ENCODE measurements around the gene FAM20A.

Gene FAM20A

GRCh38 chr17:68608515-68609130 is 7.5 kb upstream of the FAM20A start:
- no peak for DNase-seq

DNA sequence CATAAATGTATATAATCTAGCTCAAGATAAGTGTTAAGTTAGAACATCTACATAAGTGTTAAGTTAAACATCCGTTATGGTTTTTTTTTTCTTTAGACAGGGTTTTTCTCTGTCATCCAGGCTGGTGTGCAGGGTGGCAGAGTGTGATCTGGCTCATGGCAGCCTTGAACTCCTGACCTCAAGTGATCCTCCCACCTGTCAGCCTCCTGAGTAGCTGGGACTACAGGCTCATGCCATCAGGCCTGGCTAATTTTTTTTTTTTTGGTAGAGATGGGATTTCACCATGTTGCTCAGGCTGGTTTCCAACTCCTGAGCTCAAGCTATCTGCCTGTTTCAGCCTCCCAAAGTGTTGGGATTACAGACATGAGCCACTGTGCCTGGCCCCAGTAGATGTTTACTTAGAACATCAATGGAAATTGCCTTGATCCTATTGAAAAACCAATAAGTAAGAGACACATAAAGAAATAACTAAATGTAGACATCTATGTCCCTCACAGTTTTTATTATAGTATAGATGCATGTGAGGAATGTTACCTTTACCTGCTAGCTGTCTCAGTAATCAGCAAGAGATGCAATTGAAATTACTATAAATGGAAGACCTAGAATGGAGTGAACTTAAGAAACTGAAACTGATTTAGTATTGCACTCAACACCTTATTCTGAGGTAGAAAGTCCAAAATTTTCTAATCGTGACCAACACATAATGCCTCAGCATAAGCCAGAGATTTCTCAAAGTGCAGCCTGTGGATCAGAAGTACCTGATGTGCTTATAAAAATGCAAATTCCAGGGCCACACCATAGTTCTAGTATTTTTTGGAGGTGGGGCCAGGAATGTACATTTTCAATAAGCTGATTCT is 5.5 kb upstream of the FAM20A start:
- DNase-seq = no peak

- DNase-seq = no peak
These were observed 4.7 kb upstream of the FAM20A start for GRCh38 chr17:68605914-68606313.

- no peak for DNase-seq
These were observed 2.5 kb upstream of the FAM20A start for GRCh38 chr17:68603656-68604055.

GRCh38 chr17:68603027-68603426 is 1.9 kb upstream of the FAM20A start:
- no peak for DNase-seq

DNA sequence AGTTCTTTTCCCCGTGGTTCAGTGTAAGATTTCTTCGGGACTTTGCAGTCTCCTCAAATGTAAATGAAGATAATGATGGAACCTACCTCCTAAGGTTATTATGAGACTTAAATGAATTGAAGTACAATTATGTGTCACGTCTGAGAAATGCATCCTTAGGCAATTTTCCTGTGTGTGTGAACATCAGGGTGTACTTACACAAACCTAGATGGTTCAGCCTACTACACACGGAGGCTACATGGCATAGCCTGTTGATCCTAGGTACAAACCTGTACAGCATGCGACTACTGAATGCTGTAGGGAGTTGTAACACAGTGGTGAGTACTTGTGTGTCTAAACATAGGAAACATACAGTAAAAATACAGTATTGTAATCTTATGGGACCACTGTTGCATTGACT is 1.1 kb upstream of the FAM20A start:
- no peak for DNase-seq

DNA sequence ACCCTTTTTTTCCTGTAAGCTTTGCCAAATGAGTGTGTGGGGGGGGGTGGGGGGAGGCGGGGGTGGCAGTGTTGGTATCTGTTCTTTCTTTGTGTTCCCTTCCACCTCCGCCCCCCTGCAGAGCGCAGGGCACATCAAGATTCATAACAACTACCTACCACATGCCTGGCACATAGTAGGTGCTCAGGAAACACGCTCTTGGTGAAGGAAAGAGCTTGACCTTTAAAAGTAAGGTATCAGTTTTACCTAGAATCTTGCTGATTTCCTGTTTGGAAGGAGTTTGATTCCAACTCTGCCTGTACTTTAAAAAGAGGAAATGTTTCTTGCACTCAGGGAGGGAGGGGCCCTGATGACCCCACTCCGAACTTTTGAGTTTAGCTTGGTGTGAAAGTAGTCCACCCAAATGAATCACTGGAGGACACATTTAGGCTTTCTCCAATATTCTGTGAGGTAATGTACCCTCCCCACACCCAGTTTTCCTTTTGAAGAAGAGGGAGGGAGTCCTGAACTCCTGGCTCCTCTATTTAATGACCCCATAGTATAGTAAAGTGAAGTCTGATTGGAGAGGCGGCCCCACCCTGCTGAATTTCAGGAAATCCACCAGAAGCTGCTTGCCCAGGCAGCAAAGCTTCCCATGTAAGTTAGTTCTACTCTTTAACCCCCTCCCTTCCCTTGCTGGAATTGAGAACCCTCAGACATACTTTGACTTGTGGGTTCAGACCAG is 560 bp upstream of the FAM20A start:
- DNase-seq = no peak

- DNase-seq = no peak
These were observed 868 bp downstream of the FAM20A start for GRCh38 chr17:68600067-68600930.

DNA sequence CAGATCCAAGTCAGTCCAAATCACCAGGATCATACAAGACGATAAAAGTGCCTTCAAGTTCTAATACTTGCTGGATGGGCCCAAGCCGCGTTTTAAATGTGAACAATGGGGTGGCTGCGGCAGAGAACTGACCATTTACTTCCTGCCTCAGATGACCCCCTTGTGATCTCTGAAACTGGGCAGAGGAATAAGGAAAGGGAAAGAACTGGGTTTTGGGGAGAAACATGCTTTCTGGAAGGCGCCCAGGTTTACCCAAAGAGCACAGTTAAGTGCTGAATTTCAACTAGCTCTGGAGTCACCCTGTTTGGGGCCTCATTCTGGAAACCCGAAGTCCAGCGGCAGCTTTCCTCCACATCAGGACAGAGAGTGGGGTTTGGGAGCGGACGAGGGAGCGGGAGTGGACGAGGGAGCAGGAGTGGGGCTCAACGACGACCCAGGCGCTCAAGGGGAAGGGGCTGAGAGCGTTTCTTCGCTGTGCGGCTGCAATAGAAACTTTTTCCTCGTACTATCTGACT is 1.6 kb downstream of the FAM20A start:
- DNase-seq = no peak

DNA sequence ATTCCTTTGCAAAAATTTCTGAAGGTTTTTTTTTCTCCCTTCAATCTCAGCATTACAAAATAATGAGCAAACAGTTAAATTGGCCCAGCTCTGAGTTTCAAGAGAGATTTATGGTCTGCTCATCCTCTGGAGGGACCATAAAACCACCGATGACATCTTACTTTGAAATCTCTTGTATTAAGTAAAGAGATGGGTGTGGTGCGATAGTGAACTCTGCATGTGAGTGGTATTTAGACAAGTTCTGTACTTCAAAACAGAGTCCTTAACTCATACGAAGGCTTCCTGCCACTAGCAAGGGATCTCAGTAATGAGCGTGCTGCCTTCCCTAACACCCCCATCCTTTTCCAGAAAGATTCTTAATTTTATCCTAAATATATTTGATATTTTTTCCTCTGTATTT is 2.1 kb downstream of the FAM20A start:
- DNase-seq = no peak

DNA sequence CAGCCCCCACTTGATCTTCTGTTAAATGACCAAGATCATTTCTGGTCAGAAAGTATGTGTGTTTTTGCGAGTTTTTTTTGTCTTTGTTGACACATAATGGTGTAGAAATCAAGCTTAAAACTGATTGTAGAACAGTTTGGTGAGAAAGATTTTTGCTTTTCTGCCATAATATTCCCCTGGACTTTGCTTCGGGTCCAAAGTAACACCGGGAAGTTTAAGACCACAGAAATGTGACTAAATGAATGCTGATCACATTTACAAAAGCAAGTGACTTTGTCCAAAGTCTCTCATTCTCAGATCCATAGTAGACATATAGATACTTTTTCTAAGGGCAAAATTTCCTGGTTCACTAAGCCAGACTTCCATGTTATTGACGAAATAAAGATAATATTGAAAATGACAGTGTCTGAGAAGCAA is 2.6 kb downstream of the FAM20A start:
- DNase-seq = no peak

GRCh38 chr17:68598074-68598473 is 3.1 kb downstream of the FAM20A start:
- no peak for DNase-seq

GRCh38 chr17:68596411-68596945 is 4.7 kb downstream of the FAM20A start:
- no peak for DNase-seq

GRCh38 chr17:68595986-68596385 is 5.2 kb downstream of the FAM20A start:
- DNase-seq = no peak

GRCh38 chr17:68595496-68595895 is 5.7 kb downstream of the FAM20A start:
- DNase-seq = no peak

DNA sequence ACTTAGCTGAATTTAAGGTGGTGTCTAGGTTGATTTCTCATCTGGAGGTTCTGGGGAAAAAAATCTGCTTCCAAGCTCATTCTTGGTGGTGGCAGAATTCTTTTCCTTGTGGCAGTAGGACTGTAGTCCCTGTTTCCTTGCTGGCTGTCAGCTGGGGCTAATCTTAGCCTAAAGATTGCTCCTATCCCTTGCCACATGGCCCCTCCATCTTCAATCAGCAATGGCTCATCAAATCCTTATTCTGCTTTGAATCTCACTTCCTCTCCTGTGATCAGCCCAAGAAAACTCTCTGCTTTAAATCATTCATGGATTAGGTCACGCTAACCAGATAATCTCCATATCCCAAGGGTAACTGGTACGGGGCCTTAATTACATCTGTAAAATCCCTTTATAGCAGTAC is 6.6 kb downstream of the FAM20A start:
- no peak for DNase-seq

GRCh38 chr17:68592682-68593641 is 8.2 kb downstream of the FAM20A start:
- DNase-seq = peak; percentile 88

DNA sequence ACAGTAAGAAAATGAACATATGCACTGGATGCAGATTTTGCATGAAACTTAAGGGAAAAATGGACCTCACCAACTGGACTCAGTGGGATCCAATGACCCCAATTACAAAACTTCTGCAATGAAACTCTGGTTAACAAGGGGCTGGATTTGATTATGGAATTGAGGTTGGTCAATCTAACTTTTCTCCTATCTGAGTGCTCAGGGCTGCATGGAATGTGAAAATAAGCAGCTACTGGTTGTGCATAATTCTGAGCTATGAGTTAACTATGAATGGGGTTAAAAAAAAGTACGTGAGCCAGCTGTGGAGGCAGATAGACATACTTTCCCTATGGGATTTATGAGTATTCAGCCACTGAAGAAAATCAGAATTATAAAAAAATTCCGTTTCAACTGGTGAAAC is 9.2 kb downstream of the FAM20A start:
- DNase-seq = no peak

DNA sequence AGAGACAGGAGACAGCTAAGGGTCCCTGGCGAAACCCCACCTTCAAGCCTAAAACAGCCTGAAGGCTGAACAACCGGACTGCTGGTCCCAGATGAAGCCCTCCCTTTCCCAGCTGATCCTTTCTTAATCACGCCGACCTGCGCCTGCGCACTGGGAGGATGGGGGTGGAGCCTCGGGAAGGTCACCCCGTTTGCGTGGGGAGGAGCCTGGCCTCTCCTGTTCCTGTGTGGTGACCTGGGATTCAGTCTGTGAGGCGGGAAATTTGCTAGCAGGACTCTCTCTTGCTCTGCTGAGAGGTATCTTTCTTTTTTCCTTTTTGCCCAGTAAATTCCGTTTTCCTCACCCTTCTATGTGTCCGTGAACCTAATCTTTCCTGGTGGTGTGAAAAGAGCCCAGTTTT is 9.6 kb downstream of the FAM20A start:
- DNase-seq = no peak

DNA sequence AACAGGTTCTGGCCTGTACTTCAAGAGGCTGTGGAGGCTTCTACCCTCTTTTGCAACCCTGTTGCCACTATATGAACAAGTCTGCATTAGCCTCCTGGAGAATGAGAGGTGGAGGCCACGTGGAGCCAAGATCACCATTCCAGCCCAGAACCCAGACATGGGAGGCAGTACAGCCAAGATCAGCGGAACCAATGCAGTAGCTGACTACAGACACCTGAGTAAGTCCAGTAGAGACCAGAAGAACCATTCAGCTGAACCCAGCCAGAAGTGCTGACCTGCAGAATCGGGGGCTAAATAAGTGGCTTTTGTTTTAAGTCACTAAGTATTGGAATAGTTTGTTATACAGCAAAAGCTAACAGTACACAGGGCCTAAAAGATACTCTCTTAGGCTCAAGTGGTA is 12.1 kb downstream of the FAM20A start:
- no peak for DNase-seq

DNA sequence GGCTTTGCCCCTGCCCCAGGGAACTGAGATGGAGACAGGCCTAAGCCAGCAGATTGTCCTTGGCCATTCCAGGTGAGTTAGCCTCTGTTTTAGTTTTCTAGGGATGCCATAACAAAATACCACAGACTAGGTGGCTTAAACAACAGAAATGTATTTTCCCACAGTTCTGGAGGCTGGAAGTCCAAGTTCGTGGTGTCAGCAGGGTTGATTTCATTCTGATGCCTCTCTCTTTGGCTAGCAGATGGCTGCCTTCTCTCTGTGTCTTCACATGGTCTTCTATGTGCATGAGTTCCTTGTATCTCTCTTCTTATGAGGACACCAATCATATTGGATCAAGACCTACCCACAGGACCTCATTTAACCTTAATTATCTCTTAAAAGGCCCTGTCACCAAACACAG is 12.8 kb downstream of the FAM20A start:
- DNase-seq = no peak

All from NCI-H1105 (cell line).